Prostate gland (tissue), 2 donors: ENCODE measurements around the gene ANKS1B. TPM values are rescaled to one million over a fixed set of nuclear protein-coding genes. Genes with fewer than 3 reads are reported as not detected.

ENCODE experiments used
- DNase-seq: peaks from one replicate; pipeline ENCODE4 v3.0.0-alpha.2; 2019; ENCODE audit warnings: low spot score
- H3K27ac ChIP-seq, 2 donors: fragments of 200-600 bp; sonication (generic); 2 replicates each; pipeline ENCODE4 v1.5.1; 2017 to 2019
- H3K27me3 ChIP-seq: fragments of 200-600 bp; sonication (generic); replicated peaks from 2 replicates; pipeline ENCODE4 v1.5.1; 2019; ENCODE audit not compliant: insufficient read depth
- H3K36me3 ChIP-seq, 2 donors: fragments of 200-600 bp; sonication (generic); 1 replicate in 1 of 2; 2 replicates in 1 of 2; pipeline versions ENCODE4 v1.5.1 to v1.8.1; 2017 to 2019
- H3K4me1 ChIP-seq: fragments of 200-600 bp; sonication (generic); replicated peaks from 2 replicates; pipeline ENCODE4 v1.5.1; 2019
- H3K4me3 ChIP-seq, 2 donors: fragments of 200-600 bp; sonication (generic); 2 replicates each; pipeline ENCODE4 v1.5.1; 2017 to 2019
- H3K9me3 ChIP-seq: fragments of 200-600 bp; sonication (generic); 2 replicates; pipeline ENCODE4 v1.5.1; 2017
- CTCF ChIP-seq, 4 experiments: fragments of 200-600 bp in 2 of 4; fragments of 450-650 bp in 2 of 4; sonication (generic) in 2 of 4; IDR thresholded peaks; 1 replicate in 3 of 4; 2 replicates in 1 of 4; pipeline ENCODE4 v1.5.1; 2016 to 2019; ENCODE audit warnings: antibody characterized with exemption in 4 of 4, mild to moderate bottlenecking in 2 of 4, moderate library complexity in 2 of 4
- POLR2A ChIP-seq: fragments of 450-650 bp; IDR thresholded peaks from one replicate; pipeline ENCODE4 v1.6.1; 2016; ENCODE audit warnings: antibody characterized with exemption, mild to moderate bottlenecking
- POLR2AphosphoS5 ChIP-seq: sonication (generic); formaldehyde crosslinking; IDR thresholded peaks from one replicate; pipeline ENCODE4 v1.6.1; 2017; ENCODE audit warnings: antibody characterized with exemption
- WGBS: methylation state at CpG from one replicate; pipeline ENCODE4 v1.1.5; 2018; 5-methylcytosine and 5-hydroxymethylcytosine counted together
- intact Hi-C: fragments of 100-400 bp; cut with DNase I; formaldehyde crosslinking; loops from one replicate; pipeline ENCODE4 v1.14.2; 2022
- total RNA-seq, 2 donors: library from RNA; depleted of rRNA; stranded (reverse); fragments of >200 nt; gene quantifications; one replicate each; pipeline ENCODE4 v1.1.0, GENCODE V29; 2016

The ANKS1B gene
- total RNA-seq, 2 donors from 2014 or later: 13.0 to 17.4 TPM

- 88% methylated on average over 5 of the region's 5 CpGs for WGBS
- Histone ChIP-seq H3K4me1 (no peaks in the 10 kb centered on the region), H3K27me3 (no peaks in the 10 kb centered on the region), H3K9me3 (no peaks in the 10 kb centered on the region), H3K36me3 (no peaks in the 10 kb centered on the region), H3K4me3 (no peak overlapping the region), H3K27ac (no peak overlapping the region)
- no peak for DNase-seq
- TF ChIP-seq CTCF (IDR thresholded peaks at IDR 0.05) (no peak), POLR2AphosphoS5 (no peak), POLR2A (no peak)
- intact Hi-C loops: no loop called here
Measured at GRCh38 chr12:99549651-99550050, 435.1 kb downstream of the ANKS1B start.

- H3K27me3 ChIP-seq: no peaks in the 10 kb centered on the region
- no peak for DNase-seq
- no peaks in the 10 kb centered on the region for H3K9me3 ChIP-seq
- WGBS: 89% methylated on average over 1 of the region's 1 CpG
- H3K4me3 ChIP-seq: no peak overlapping the region
- intact Hi-C loops: no loop called here
- H3K36me3 ChIP-seq: no peaks in the 10 kb centered on the region
- no peak overlapping the region for H3K27ac ChIP-seq
- H3K4me1 ChIP-seq: no peaks in the 10 kb centered on the region
- TF ChIP-seq POLR2A (no peak), CTCF (IDR thresholded peaks at IDR 0.05) (no peak), POLR2AphosphoS5 (no peak)
Measured at GRCh38 chr12:99549196-99549595, 435.5 kb downstream of the ANKS1B start.

- H3K4me1 ChIP-seq: no peaks in the 10 kb centered on the region
- no peak for DNase-seq
- H3K4me3 ChIP-seq: no peak overlapping the region
- no peak overlapping the region for H3K27ac ChIP-seq
- H3K36me3 ChIP-seq: no peaks in the 10 kb centered on the region
- intact Hi-C loops: no loop called here
- 79% methylated on average over 1 of the region's 1 CpG for WGBS
- TF ChIP-seq POLR2AphosphoS5: no peak
- TF ChIP-seq CTCF (IDR thresholded peaks at IDR 0.05): no peak
- TF ChIP-seq POLR2A: no peak
- no peaks in the 10 kb centered on the region for H3K9me3 ChIP-seq
- H3K27me3 ChIP-seq: no peaks in the 10 kb centered on the region
Measured at GRCh38 chr12:99544457-99544856, 440.3 kb downstream of the ANKS1B start.

- Histone ChIP-seq H3K9me3 (no peaks in the 10 kb centered on the region), H3K4me1 (no peaks in the 10 kb centered on the region), H3K27ac (no peak overlapping the region), H3K4me3 (no peak overlapping the region), H3K36me3 (no peaks in the 10 kb centered on the region), H3K27me3 (no peaks in the 10 kb centered on the region)
- TF ChIP-seq POLR2A: no peak
- no peak for TF ChIP-seq POLR2AphosphoS5
- no peak for TF ChIP-seq CTCF (IDR thresholded peaks at IDR 0.05)
- intact Hi-C loops: no loop called here
- DNase-seq: no peak
- WGBS: 63% methylated on average over 2 of the region's 2 CpGs
Measured at GRCh38 chr12:99529966-99530365, 454.8 kb downstream of the ANKS1B start.

- H3K4me3 ChIP-seq: no peak overlapping the region
- H3K27me3 ChIP-seq: no peaks in the 10 kb centered on the region
- H3K9me3 ChIP-seq: no peaks in the 10 kb centered on the region
- H3K27ac ChIP-seq: no peak overlapping the region
- intact Hi-C loops: no loop called here
- H3K4me1 ChIP-seq: no peaks in the 10 kb centered on the region
- H3K36me3 ChIP-seq: no peaks in the 10 kb centered on the region
- TF ChIP-seq POLR2AphosphoS5: no peak
- DNase-seq: no peak
Measured at GRCh38 chr12:99528478-99528877, 456.3 kb downstream of the ANKS1B start.

GRCh38 chr12:99523853-99524252 is 460.9 kb downstream of the ANKS1B start:
- no peak for DNase-seq
- Histone ChIP-seq H3K36me3 (no peaks in the 10 kb centered on the region), H3K9me3 (no peaks in the 10 kb centered on the region), H3K27me3 (no peaks in the 10 kb centered on the region), H3K4me1 (no peaks in the 10 kb centered on the region), H3K27ac (no peak overlapping the region), H3K4me3 (no peak overlapping the region)
- 84% methylated on average over 2 of the region's 2 CpGs for WGBS
- TF ChIP-seq POLR2A (no peak), POLR2AphosphoS5 (no peak), CTCF (IDR thresholded peaks at IDR 0.05) (no peak)
- intact Hi-C loops: no loop called here
